ENCODE results near the gene NSRP1.

Gene NSRP1

GRCh38 chr17:30103921-30104320 is 12.7 kb upstream of the NSRP1 start:
- no peak overlapping the region for H2AFZ ChIP-seq
- H3K4me2 ChIP-seq (ENCODE audit: low read length), result no peak overlapping the region
- no peak for TF ChIP-seq CTCF (IDR thresholded peaks at IDR 0.05)
- H3K27me3 ChIP-seq (ENCODE audit: control insufficient read depth, insufficient read depth, low read length), result no peaks in the 10 kb centered on the region
- H3K4me1 ChIP-seq, result peaks cover 2% of the 10 kb centered on the region
- H3K79me2 ChIP-seq, result no peaks in the 10 kb centered on the region
- no peaks in the 10 kb centered on the region for H3K36me3 ChIP-seq (ENCODE audit: control insufficient read depth, insufficient read depth, low read length)
- H3K27ac ChIP-seq, result no peak overlapping the region
- H3K9ac ChIP-seq, result no peak overlapping the region
- no peak overlapping the region for H3K4me3 ChIP-seq (ENCODE audit: low read depth, low read length)
- no peaks in the 10 kb centered on the region for H3K9me3 ChIP-seq (ENCODE audit: control insufficient read depth, low read length)

GRCh38 chr17:30104575-30105339 is 11.9 kb upstream of the NSRP1 start:
- H3K4me2 ChIP-seq (ENCODE audit: low read length), result peak overlapping the region; percentile 51
- H3K4me3 ChIP-seq (ENCODE audit: low read depth, low read length), result peak overlapping the region; percentile 41
- H3K36me3 ChIP-seq (ENCODE audit: control insufficient read depth, insufficient read depth, low read length), result no peaks in the 10 kb centered on the region
- peaks cover 2% of the 10 kb centered on the region for H3K4me1 ChIP-seq
- peak overlapping the region; percentile 91 for H2AFZ ChIP-seq
- no peaks in the 10 kb centered on the region for H3K9me3 ChIP-seq (ENCODE audit: control insufficient read depth, low read length)
- no peak overlapping the region for H3K27ac ChIP-seq
- no peaks in the 10 kb centered on the region for H3K79me2 ChIP-seq
- no peak overlapping the region for H3K9ac ChIP-seq
- TF ChIP-seq CTCF (IDR thresholded peaks at IDR 0.05), result peak; percentile 91
- no peaks in the 10 kb centered on the region for H3K27me3 ChIP-seq (ENCODE audit: control insufficient read depth, insufficient read depth, low read length)

- no peak overlapping the region for H2AFZ ChIP-seq
- peaks cover 9% of the 10 kb centered on the region for H3K79me2 ChIP-seq
- no peak overlapping the region for H3K4me3 ChIP-seq (ENCODE audit: low read depth, low read length)
- no peak overlapping the region for H3K9ac ChIP-seq
- TF ChIP-seq CTCF (IDR thresholded peaks at IDR 0.05), result no peak
- peaks cover 2% of the 10 kb centered on the region for H3K4me1 ChIP-seq
- no peak overlapping the region for H3K4me2 ChIP-seq (ENCODE audit: low read length)
- no peaks in the 10 kb centered on the region for H3K36me3 ChIP-seq (ENCODE audit: control insufficient read depth, insufficient read depth, low read length)
- H3K9me3 ChIP-seq (ENCODE audit: control insufficient read depth, low read length), result no peaks in the 10 kb centered on the region
- H3K27ac ChIP-seq, result no peak overlapping the region
- no peaks in the 10 kb centered on the region for H3K27me3 ChIP-seq (ENCODE audit: control insufficient read depth, insufficient read depth, low read length)
These were observed 3.8 kb upstream of the NSRP1 start for GRCh38 chr17:30112794-30113193.

- Histone ChIP-seq H3K9ac (no peak overlapping the region), H3K9me3 (ENCODE audit: control insufficient read depth, low read length) (no peaks in the 10 kb centered on the region), H3K4me3 (ENCODE audit: low read depth, low read length) (no peak overlapping the region), H3K27ac (no peak overlapping the region), H3K4me2 (ENCODE audit: low read length) (no peak overlapping the region), H3K4me1 (peaks cover 2% of the 10 kb centered on the region), H2AFZ (no peak overlapping the region), H3K36me3 (ENCODE audit: control insufficient read depth, insufficient read depth, low read length) (no peaks in the 10 kb centered on the region), H3K79me2 (peaks cover 12% of the 10 kb centered on the region), H3K27me3 (ENCODE audit: control insufficient read depth, insufficient read depth, low read length) (no peaks in the 10 kb centered on the region)
- TF ChIP-seq CTCF (IDR thresholded peaks at IDR 0.05), result no peak
These were observed 3.4 kb upstream of the NSRP1 start for GRCh38 chr17:30113213-30113612.

- Histone ChIP-seq H3K9ac (peak overlapping the region; percentile 93), H3K27ac (peak overlapping the region; percentile 99), H3K27me3 (ENCODE audit: control insufficient read depth, insufficient read depth, low read length) (no peaks in the 10 kb centered on the region), H2AFZ (peak overlapping the region; percentile 86), H3K4me2 (ENCODE audit: low read length) (peak overlapping the region; percentile 96), H3K4me3 (ENCODE audit: low read depth, low read length) (peak overlapping the region; percentile 96), H3K4me1 (peaks cover 2% of the 10 kb centered on the region), H3K79me2 (peaks cover 21% of the 10 kb centered on the region), H3K9me3 (ENCODE audit: control insufficient read depth, low read length) (no peaks in the 10 kb centered on the region), H3K36me3 (ENCODE audit: control insufficient read depth, insufficient read depth, low read length) (no peaks in the 10 kb centered on the region)
- no peak for TF ChIP-seq CTCF (IDR thresholded peaks at IDR 0.05)
These were observed 313 bp upstream of the NSRP1 start for GRCh38 chr17:30116345-30116660.
